ENCODE measurements around the gene PPP2R5D. TPM values are rescaled to one million over a fixed set of nuclear protein-coding genes. Genes with fewer than 3 reads are reported as not detected.

PPP2R5D gene
- total RNA-seq, 1 experiment from 2014 or later, result 53.5 TPM

- Histone ChIP-seq H3K27ac (ENCODE audit: insufficient read length, low read depth, low read length) (no peak overlapping the region), H2BK20ac (ENCODE audit: low read depth, low read length, poor library complexity, severe bottlenecking) (no peak overlapping the region), H3K4me2 (ENCODE audit: insufficient read depth, insufficient read length, low read length) (no peak overlapping the region), H3K79me1 (ENCODE audit: insufficient read depth, low read depth, low read length, poor library complexity, severe bottlenecking) (no peaks in the 10 kb centered on the region), H4K5ac (ENCODE audit: insufficient read length, low read depth, low read length) (no peak overlapping the region), H2BK15ac (ENCODE audit: low read depth, low read length) (no peak overlapping the region), H2BK12ac (ENCODE audit: insufficient read length, low read depth, low read length) (no peak overlapping the region), H3K56ac (ENCODE audit: insufficient read length, low read depth, low read length) (no peak overlapping the region), H3K9ac (ENCODE audit: extremely low read depth, insufficient read length, low read length) (no peak overlapping the region), H3T11ph (ENCODE audit: low read length) (no peak overlapping the region), H2BK5ac (ENCODE audit: insufficient read length, low read length) (no peak overlapping the region), H4K91ac (ENCODE audit: insufficient read length, low read depth, low read length) (no peak overlapping the region), H3K23ac (ENCODE audit: insufficient read length, low read depth, low read length) (no peak overlapping the region), H3K4me1 (ENCODE audit: insufficient read depth, low read length) (no peaks in the 10 kb centered on the region), H3K23me2 (ENCODE audit: insufficient read length, low read depth, low read length, poor library complexity, severe bottlenecking) (peaks cover 10% of the 10 kb centered on the region), H3K27me3 (ENCODE audit: insufficient read depth, low read length) (peaks cover 6% of the 10 kb centered on the region; the same call in 1 of the 2 replicates), H3K9me3 (ENCODE audit: control insufficient read depth, low read depth, low read length) (no peaks in the 10 kb centered on the region), H2AFZ (ENCODE audit: low read length) (no peak overlapping the region), H3K14ac (ENCODE audit: insufficient read depth, low read length) (no peak overlapping the region), H4K8ac (replicated peaks; ENCODE audit: insufficient read length, low read depth, low read length) (no peak overlapping the region), H2BK120ac (ENCODE audit: low read depth, low read length, poor library complexity, severe bottlenecking) (no peak overlapping the region), H3K18ac (ENCODE audit: insufficient read length, low read depth, low read length) (no peak overlapping the region), H2AK5ac (ENCODE audit: insufficient read length, low read length) (no peak overlapping the region), H3K79me2 (ENCODE audit: insufficient read depth, low read length) (no peaks in the 10 kb centered on the region), H3K4ac (ENCODE audit: low read depth, low read length) (no peak overlapping the region), H4K20me1 (ENCODE audit: control insufficient read depth, insufficient read depth, insufficient read length) (no peaks in the 10 kb centered on the region)
- Mint-ChIP-seq H3K4me3 (no peak overlapping the region), H3K4me1 (peaks cover 12% of the 10 kb centered on the region in 2 experiments), H3K9me3 (0 out of 5 replicates have a peak, but pooled peaks cover 0 to 2% of the 10 kb centered on the region in 2 experiments), H3K36me3 (ENCODE audit: insufficient read depth in 1 of 3, low read depth in 3 of 3) (peaks cover 0 to 33% (median 14%) of the 10 kb centered on the region in 3 experiments; a peak in 5 of 7 replicates), H3K27me3 (ENCODE audit: low read depth) (peaks cover 36% of the 10 kb centered on the region), H3K27ac (no peak overlapping the region)
- WGBS (ENCODE audit: extremely low coverage, insufficient read length, low lambda C conversion rate), result no CpG with 5 or more reads among the region's 12 CpGs
- TF ChIP-seq, protein P1, sequence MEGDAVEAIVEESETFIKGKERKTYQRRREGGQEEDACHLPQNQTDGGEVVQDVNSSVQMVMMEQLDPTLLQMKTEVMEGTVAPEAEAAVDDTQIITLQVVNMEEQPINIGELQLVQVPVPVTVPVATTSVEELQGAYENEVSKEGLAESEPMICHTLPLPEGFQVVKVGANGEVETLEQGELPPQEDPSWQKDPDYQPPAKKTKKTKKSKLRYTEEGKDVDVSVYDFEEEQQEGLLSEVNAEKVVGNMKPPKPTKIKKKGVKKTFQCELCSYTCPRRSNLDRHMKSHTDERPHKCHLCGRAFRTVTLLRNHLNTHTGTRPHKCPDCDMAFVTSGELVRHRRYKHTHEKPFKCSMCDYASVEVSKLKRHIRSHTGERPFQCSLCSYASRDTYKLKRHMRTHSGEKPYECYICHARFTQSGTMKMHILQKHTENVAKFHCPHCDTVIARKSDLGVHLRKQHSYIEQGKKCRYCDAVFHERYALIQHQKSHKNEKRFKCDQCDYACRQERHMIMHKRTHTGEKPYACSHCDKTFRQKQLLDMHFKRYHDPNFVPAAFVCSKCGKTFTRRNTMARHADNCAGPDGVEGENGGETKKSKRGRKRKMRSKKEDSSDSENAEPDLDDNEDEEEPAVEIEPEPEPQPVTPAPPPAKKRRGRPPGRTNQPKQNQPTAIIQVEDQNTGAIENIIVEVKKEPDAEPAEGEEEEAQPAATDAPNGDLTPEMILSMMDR (conservative IDR thresholded peaks at IDR 0.05), result no peak
- DNase-seq, result no peak
Measured at GRCh38 chr6:42963179-42963854, 21.1 kb upstream of the PPP2R5D start.

All from H9 (cell line).